WTC11 (cell line): ENCODE data around the gene DMTF1. TPM values are rescaled to one million over a fixed set of nuclear protein-coding genes. Genes with fewer than 3 reads are reported as not detected.

Experiments
- ARID4B ChIP-seq: sonication (generic); formaldehyde crosslinking; IDR thresholded peaks from 2 replicates; pipeline ENCODE4 v1.8.0; 2023; ENCODE audit warnings: missing genetic modification reagents, mild to moderate bottlenecking, borderline replicate concordance
- ATF3 ChIP-seq: sonication (generic); formaldehyde crosslinking; conservative IDR thresholded peaks from 2 replicates; pipeline ENCODE4 v1.8.1; 2022; ENCODE audit warnings: mild to moderate bottlenecking, missing genetic modification reagents
- CDX4 ChIP-seq: fragments of 250-450 bp; sonication (Bioruptor Pico); IDR thresholded peaks from 2 replicates; pipeline ENCODE4 v1.9.0; 2021; ENCODE audit warnings: moderate library complexity, mild to moderate bottlenecking, inconsistent platforms, borderline replicate concordance
- CREB1 ChIP-seq: sonication (generic); formaldehyde crosslinking; IDR thresholded peaks from 2 replicates; pipeline ENCODE4 v1.8.0; 2023; ENCODE audit warnings: mild to moderate bottlenecking, missing genetic modification reagents
- EMX1 ChIP-seq: fragments of 250-450 bp; sonication (Bioruptor Pico); IDR thresholded peaks from 2 replicates; pipeline ENCODE4 v1.8.0; 2021; ENCODE audit warnings: mild to moderate bottlenecking
- ERG ChIP-seq: fragments of 250-450 bp; sonication (Bioruptor Pico); IDR thresholded peaks from 2 replicates; pipeline ENCODE4 v1.8.0; 2021; ENCODE audit warnings: mild to moderate bottlenecking
- GTF2I ChIP-seq: fragments of 250-450 bp; sonication (Bioruptor Pico); conservative IDR thresholded peaks from 2 replicates; pipeline ENCODE4 v1.4.0; 2021; ENCODE audit warnings: mild to moderate bottlenecking
- JAZF1 ChIP-seq: fragments of 250-450 bp; sonication (Bioruptor Pico); IDR thresholded peaks from 2 replicates; pipeline ENCODE4 v1.9.0; 2021; ENCODE audit warnings: moderate library complexity, mild to moderate bottlenecking, inconsistent platforms
- NFE2L1 ChIP-seq: sonication (generic); formaldehyde crosslinking; IDR thresholded peaks from 2 replicates; pipeline ENCODE4 v1.8.1; 2023; ENCODE audit warnings: missing genetic modification reagents
- NR1H2 ChIP-seq: sonication (generic); formaldehyde crosslinking; IDR thresholded peaks from 2 replicates; pipeline ENCODE4 v1.9.0; 2021; ENCODE audit warnings: mild to moderate bottlenecking, moderate library complexity, missing genetic modification reagents
- SOX15 ChIP-seq: fragments of 250-450 bp; sonication (Bioruptor Pico); IDR thresholded peaks from 2 replicates; pipeline ENCODE4 v1.9.0; 2021; ENCODE audit warnings: mild to moderate bottlenecking
- STAT6 ChIP-seq: sonication (generic); formaldehyde crosslinking; conservative IDR thresholded peaks from 2 replicates; pipeline ENCODE4 v1.8.1; 2023; ENCODE audit warnings: mild to moderate bottlenecking, low read depth, missing genetic modification reagents, moderate library complexity
- TEAD4 ChIP-seq: sonication (generic); formaldehyde crosslinking; IDR thresholded peaks from 2 replicates; pipeline ENCODE4 v1.8.0; 2022; ENCODE audit warnings: mild to moderate bottlenecking, missing genetic modification reagents
- TP53 ChIP-seq: sonication (generic); formaldehyde crosslinking; IDR thresholded peaks from 2 replicates; pipeline ENCODE4 v1.8.1; 2023; ENCODE audit warnings: mild to moderate bottlenecking, missing genetic modification reagents
- ZNF219 ChIP-seq: sonication (generic); formaldehyde crosslinking; IDR thresholded peaks from 2 replicates; pipeline ENCODE4 v1.8.0; 2023; ENCODE audit warnings: missing genetic modification reagents, mild to moderate bottlenecking, borderline replicate concordance
- ZNF416 ChIP-seq: fragments of 250-450 bp; sonication (Bioruptor Pico); IDR thresholded peaks from 2 replicates; pipeline ENCODE4 v1.9.0; 2021; ENCODE audit warnings: mild to moderate bottlenecking, inconsistent platforms
- ZNF425 ChIP-seq: fragments of 250-450 bp; sonication (Bioruptor Pico); conservative IDR thresholded peaks from 2 replicates; pipeline ENCODE4 v1.9.0; 2021; ENCODE audit warnings: mild to moderate bottlenecking
- total RNA-seq: library from RNA; stranded (reverse); gene quantifications from 3 replicates; pipeline ENCODE4 v1.2.3, GENCODE V29; 2021

DMTF1 gene
- total RNA-seq, 1 experiment from 2014 or later, result 79.3 TPM

- peak; percentile 1; the same call in 1 of the 2 replicates for TF ChIP-seq ARID4B (CRISPR knock-in tag)
- no peak for TF ChIP-seq CDX4 (CRISPR knock-in tag)
- no peak for TF ChIP-seq ZNF219 (CRISPR knock-in tag)
- TF ChIP-seq ERG (CRISPR knock-in tag), result no peak
- TF ChIP-seq GTF2I (CRISPR knock-in tag), result no peak
- no peak for TF ChIP-seq EMX1 (CRISPR knock-in tag)
- no peak for TF ChIP-seq ZNF425
- no peak for TF ChIP-seq SOX15 (CRISPR knock-in tag)
- TF ChIP-seq STAT6 (CRISPR knock-in tag), result no peak
- no peak for TF ChIP-seq NR1H2 (CRISPR knock-in tag)
- no peak for TF ChIP-seq CREB1 (CRISPR knock-in tag)
- TF ChIP-seq NFE2L1, result 0 out of 2 replicates have a peak, but pooled peaks have one; percentile 68
- TF ChIP-seq ATF3 (CRISPR knock-in tag), result no peak
- TF ChIP-seq ZNF416 (CRISPR knock-in tag), result no peak
- no peak for TF ChIP-seq JAZF1
- TF ChIP-seq TEAD4 (CRISPR knock-in tag), result no peak
- no peak for TF ChIP-seq TP53 (CRISPR knock-in tag)
- TF ChIP-seq, all 79 proteins: peak for 4
Measured at GRCh38 chr7:87218796-87219544, 66.7 kb downstream of the DMTF1 start (continued).
